ENCODE results near the gene VWA8. TPM values are rescaled to one million over a fixed set of nuclear protein-coding genes. Genes with fewer than 3 reads are reported as not detected.
A peak's percentile ranks its signal among the peaks of the same experiment; 100 is the strongest.

VWA8 gene
- total RNA-seq, 2 experiments from 2014 or later = 26.3 to 27.5 TPM

DNA sequence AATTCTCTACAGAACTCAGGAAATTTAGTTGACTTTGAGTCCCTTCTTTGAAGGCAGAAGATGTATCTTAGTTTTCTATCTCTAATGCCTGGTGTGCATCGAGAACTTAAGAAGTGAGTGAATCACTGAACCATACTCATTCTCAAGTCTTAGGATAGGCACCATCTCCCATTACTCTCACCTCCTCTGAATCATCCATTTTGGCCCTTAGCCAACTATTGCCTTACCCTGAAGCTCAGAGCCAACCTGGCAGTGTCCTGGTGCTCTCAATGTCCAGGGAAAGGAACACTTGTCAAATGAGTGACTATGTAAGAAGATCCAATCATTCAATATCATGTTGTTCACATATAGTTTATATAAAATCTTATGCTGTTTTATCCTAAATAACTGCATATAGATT lies 357.0 kb downstream of the VWA8 start:
- Mint-ChIP-seq H3K36me3 (ENCODE audit: low read depth) (peaks cover 34% of the 10 kb centered on the region), H3K9me3 (no peaks in the 10 kb centered on the region), H3K4me1 (ENCODE audit: low read depth) (no peaks in the 10 kb centered on the region), H3K27me3 (no peaks in the 10 kb centered on the region), H3K4me3 (no peak overlapping the region), H3K27ac (no peak overlapping the region)
- ATAC-seq (peak; percentile 20), DNase-seq (no peak)
- ChIA-PET CTCF (no interaction called here), POLR2A (no interaction called here)
- intact Hi-C loops (cut with micrococcal nuclease) = no loop called here
- TF ChIP-seq CTCF (IDR thresholded peaks at IDR 0.05) = no peak

- DNase-seq (no peak), ATAC-seq (no peak)
- ChIA-PET CTCF (no interaction called here), POLR2A (interaction anchor here (1.0 kb wide), 1 partner anchor 22 kb away, joined by 3 read pairs; no protein-coding TSS in a partner anchor)
- H3K27me3 Mint-ChIP-seq = no peaks in the 10 kb centered on the region
- intact Hi-C loops (cut with micrococcal nuclease) = no loop called here
- H3K4me1 Mint-ChIP-seq (ENCODE audit: low read depth) = peaks cover 5% of the 10 kb centered on the region
- no peak for TF ChIP-seq CTCF (IDR thresholded peaks at IDR 0.05)
- no peak overlapping the region for H3K27ac Mint-ChIP-seq
- no peak overlapping the region for H3K4me3 Mint-ChIP-seq
- H3K9me3 Mint-ChIP-seq = no peaks in the 10 kb centered on the region
- H3K36me3 Mint-ChIP-seq (ENCODE audit: low read depth) = peaks cover 32% of the 10 kb centered on the region
Observed at GRCh38 chr13:41601718-41602445, 359.0 kb downstream of the VWA8 start.

GRCh38 chr13:41599619-41600018 lies 361.3 kb downstream of the VWA8 start:
- DNase-seq (no peak), ATAC-seq (no peak)
- peaks cover 11% of the 10 kb centered on the region for H3K4me1 Mint-ChIP-seq (ENCODE audit: low read depth)
- ChIA-PET CTCF (no interaction called here), POLR2A (no interaction called here)
- TF ChIP-seq CTCF (IDR thresholded peaks at IDR 0.05) = no peak
- no peak overlapping the region for H3K27ac Mint-ChIP-seq
- no peaks in the 10 kb centered on the region for H3K9me3 Mint-ChIP-seq
- no peaks in the 10 kb centered on the region for H3K27me3 Mint-ChIP-seq
- H3K4me3 Mint-ChIP-seq = no peak overlapping the region
- H3K36me3 Mint-ChIP-seq (ENCODE audit: low read depth) = peaks cover 22% of the 10 kb centered on the region
- intact Hi-C loops (cut with micrococcal nuclease) = no loop called here

DNA sequence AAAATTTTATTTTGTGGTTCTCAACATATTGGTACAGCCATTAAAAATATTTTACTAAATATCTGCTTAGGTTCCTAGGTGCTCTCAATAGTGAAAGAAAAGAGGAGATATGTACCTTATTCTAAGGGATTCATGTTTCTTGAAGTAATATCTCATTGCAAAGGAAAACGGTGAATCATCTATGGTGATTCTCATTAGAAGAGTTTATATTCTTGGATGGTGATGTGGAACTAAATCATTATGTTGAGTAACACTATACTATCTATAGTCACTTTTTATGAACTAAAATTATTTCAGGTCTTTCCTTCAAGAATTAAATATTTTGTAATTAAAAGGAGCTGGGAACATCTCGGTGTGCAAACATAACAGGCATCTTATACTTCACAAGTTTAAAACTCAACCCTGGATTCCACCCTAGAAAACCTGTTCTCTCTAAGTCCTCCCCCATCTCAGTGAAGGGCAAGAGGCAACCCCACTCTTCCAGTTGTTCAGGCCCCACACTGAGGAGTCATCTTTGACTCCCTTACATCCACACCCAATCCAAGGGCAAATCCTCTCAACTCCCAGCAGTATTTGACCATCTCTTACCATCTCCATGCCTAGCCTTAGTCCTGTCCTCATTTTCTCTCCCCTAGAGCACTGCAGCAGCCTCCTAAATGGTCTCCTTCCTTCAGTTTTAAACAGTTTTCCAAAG lies 363.4 kb downstream of the VWA8 start:
- POLR2A ChIA-PET = no interaction called here
- H3K4me1 Mint-ChIP-seq (ENCODE audit: low read depth) = peaks cover 11% of the 10 kb centered on the region
- ATAC-seq = no peak
- no peak for TF ChIP-seq CTCF (IDR thresholded peaks at IDR 0.05)
- no peak overlapping the region for H3K4me3 Mint-ChIP-seq
- DNase-seq = no peak
- CTCF ChIA-PET = no interaction called here
- intact Hi-C loops (cut with micrococcal nuclease) = no loop called here
- H3K36me3 Mint-ChIP-seq (ENCODE audit: low read depth) = peaks cover 20% of the 10 kb centered on the region
- H3K9me3 Mint-ChIP-seq = no peaks in the 10 kb centered on the region
- H3K27ac Mint-ChIP-seq = no peak overlapping the region
- H3K27me3 Mint-ChIP-seq = no peaks in the 10 kb centered on the region

DNA sequence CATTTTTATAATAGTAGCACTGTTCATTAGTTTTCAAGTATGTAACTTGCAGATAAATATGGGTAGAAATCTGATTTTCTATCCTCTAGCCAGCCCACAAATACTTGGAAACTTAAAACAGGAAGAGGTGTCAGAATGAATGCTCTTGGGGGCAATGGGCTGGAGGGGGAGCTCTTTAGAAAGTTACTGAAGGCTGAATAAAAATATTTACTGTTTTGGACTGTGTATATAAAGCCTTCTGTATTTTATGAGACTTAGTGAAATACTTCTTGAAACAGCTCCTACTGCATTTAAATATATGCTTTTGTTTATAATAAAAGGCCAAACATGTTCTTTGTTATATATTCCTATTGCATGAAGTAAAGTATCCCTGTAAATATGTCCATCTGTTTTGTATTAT lies 364.7 kb downstream of the VWA8 start:
- Mint-ChIP-seq H3K4me3 (no peak overlapping the region), H3K27me3 (no peaks in the 10 kb centered on the region), H3K36me3 (ENCODE audit: low read depth) (peaks cover 21% of the 10 kb centered on the region), H3K4me1 (ENCODE audit: low read depth) (peaks cover 11% of the 10 kb centered on the region), H3K9me3 (no peaks in the 10 kb centered on the region), H3K27ac (no peak overlapping the region)
- intact Hi-C loops (cut with micrococcal nuclease) = no loop called here
- no peak for DNase-seq
- no peak for ATAC-seq
- no peak for TF ChIP-seq CTCF (IDR thresholded peaks at IDR 0.05)
- ChIA-PET POLR2A (no interaction called here), CTCF (no interaction called here)

Data from activated CD8-positive, alpha-beta T cell treated with anti-CD3 and anti-CD28 coated beads for 36 hours (primary cell).